Fibroblast of gingiva (primary cell): ENCODE data around the gene PIBF1.
"Not testable (repeated sequence)": the region's sequence is repeated elsewhere in the genome, so short reads cannot be mapped to it uniquely, and the experiment has no call there.

Experiments
- DNase-seq: peaks from one replicate; pipeline ENCODE4 v3.0.0-alpha.2; 2011; ENCODE audit warnings: low read depth

Gene PIBF1

DNA sequence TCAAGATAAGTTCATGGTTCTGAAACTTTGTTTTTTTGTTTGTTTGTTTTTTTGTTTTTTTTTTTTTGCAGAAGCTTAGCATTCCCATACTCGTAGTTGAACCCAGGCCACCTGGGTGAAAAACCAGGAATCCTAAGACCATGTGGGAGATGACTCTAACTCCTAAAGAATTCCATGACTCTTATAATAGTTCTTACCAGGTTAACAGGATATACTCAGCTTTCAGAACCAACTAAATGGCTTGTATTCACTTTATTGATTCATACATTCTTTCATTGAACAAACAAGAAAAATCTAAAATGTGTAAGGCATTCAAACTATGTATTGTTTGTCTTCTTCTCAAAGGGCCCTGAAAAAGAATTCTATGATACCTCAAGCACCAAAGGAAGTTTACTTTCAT lies 236.4 kb downstream of the PIBF1 start:
- DNase-seq: no peak

DNA sequence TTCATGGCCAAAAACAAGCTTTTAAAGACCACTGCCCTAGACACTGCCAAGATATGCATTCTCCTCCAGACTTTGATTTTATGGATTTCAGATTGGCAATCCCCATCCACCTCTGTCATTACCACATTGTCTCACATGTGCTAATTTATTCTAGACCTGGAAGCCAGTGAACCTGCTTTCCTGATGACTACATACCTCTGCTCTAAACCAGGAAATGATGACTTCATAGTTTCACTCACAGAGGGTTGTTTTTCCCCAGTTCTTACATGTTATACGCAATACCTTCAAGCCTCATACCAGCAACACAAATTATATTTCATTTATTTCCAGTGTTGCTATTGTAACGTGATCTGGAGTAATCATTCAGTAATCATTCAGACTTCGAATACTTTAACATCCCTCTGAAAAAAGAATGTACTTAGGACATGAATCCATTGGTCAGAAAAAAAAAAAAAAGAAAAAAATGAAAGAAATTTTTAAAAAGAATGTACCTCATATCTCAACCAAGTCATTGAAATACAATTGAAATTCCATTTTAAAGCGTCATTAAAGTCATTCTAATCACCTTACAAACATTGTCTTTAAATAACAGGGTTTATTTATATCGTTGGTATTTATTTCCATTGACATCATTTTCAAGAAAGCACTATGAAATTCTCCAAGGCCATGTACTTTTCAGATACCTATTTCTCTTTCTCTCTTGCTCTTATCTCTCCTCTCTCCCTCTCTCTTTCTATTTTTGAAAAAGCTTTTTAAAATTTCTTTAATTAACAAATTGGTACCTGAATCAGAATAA lies 243.5 kb downstream of the PIBF1 start:
- DNase-seq: no peak

DNA sequence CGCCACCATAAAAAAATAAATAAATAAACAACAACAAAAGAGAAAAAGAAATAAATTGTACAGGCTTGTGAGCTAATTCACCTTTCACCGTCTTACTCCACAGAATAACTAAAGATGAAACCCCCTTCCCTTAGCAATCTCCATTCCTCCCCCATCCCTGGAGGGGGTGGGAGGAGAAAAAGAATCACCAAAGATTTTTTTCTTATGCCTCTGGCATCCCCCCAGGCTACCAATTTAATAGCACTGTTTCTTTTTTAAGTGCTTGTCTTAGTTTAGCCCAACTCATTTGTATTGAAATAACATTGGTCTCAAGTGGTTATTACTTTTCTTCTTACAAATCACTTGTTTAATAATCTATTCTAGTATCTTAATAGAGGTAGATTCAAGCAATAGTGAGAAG lies 253.0 kb downstream of the PIBF1 start:
- DNase-seq: no peak

DNA sequence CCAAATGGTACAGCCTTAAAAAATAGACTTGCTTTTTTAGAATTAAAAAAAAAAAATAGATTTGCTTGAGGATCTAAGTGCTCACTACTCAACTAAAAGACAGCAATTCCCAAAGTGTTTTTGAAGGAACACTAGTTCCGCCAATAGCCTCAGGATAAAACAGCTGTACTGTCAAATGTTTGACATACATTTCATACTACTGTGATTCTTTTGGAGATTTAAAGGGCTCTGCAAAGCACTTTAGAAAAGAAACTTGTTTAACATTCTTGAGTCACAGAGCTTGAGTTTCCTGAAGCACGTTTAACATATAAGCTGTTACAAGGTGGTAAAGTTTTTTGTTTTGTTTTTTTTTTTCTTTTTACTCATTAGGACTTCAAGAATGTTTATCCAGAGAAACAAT lies 253.7 kb downstream of the PIBF1 start:
- DNase-seq: no peak

DNA sequence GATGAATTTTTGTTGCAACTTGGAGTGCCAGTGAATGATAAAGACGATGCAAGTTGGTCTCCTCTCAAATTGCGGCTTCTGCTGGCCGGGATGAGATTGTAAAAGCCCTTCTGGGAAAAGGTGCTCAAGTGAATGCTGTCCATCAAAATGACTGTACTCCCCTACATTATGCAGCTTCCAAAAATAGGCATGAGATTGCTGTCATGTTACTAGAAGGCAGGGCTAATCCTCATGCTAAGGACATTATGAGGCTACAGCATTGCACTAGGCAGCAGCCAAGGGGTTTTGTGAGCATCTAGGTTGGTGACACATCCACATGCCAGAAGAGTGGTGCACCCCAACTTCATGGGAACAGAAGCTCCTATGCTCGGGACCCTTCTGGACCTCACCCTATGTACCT lies 254.6 kb downstream of the PIBF1 start:
- DNase-seq: no peak

DNA sequence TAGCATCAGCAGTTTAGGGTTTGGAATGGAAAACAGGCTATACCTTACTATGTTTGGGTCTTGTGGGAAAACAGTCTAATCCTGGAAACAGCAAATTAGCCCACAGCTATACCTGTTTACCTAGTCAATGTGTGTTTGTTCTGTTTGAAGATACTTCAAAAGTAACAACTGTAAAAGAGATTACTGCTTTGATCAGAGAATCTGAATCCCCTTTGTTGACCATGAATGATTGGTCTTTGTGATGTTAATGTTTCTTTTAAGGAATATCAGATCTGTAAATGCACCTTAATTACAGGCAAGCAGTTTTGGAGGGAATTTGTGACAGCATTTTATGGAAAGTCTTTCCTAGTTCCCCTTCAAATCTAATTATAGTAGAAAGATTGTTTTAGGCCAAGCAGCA lies 256.1 kb downstream of the PIBF1 start:
- DNase-seq: no peak

DNA sequence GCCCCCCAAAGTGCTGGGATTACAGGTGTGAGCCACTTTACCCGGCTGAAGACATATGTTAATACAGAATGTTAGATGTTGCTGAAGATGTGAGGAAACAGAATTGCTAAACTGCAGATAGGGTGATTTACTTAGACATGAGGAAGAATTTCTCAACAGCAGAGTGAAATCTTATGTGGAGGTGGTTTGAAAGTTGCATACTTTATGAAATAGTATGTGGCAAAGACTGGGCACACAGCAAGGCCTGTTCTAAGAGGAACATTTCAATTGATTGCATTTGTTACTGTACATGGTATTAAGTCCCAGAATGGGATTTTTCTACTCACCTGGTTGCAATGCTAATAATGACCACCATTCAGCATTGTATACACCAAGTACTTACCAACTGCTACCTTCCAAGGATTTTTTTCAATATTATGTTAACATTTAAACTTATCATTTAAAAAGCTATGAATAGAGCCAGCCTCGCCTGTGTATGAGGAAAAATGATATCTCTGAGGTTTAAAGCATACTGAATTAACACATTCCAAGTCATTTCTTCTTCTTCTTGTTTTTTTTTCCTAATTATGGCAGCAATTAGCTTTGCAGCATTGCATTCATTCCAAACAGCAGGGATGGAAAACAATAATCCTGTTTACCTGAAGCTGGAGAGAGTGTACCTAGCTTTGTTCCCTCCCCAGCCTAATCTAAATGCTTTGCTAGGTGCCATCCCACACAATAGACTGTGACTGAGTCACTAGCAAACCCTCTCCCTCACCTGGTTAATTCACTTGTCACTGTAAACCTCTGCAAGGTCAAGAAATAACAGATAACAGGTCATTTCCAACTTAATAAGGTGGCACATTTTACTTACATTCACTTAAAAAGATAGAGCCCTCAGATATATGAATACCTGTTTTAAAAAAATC lies 257.5 kb downstream of the PIBF1 start:
- DNase-seq: peak; percentile 44

DNA sequence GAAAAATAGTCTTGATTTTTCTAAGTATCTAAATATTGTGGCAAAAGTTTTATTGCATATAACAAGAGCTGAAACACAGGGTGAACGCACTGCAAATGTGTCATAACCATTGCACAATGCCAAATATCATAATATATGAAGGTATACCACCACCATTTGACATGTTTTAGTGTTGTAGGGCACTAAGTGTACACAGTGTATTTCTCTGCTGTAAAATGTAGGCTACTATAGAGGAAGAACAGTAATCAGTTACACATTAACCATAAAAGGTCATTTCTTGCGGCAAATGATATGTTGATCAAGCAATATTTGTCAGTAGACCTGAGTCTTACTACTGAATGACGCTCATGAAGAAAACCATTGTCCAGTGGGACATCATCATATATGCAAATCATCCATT lies 258.6 kb downstream of the PIBF1 start:
- DNase-seq: no peak

DNA sequence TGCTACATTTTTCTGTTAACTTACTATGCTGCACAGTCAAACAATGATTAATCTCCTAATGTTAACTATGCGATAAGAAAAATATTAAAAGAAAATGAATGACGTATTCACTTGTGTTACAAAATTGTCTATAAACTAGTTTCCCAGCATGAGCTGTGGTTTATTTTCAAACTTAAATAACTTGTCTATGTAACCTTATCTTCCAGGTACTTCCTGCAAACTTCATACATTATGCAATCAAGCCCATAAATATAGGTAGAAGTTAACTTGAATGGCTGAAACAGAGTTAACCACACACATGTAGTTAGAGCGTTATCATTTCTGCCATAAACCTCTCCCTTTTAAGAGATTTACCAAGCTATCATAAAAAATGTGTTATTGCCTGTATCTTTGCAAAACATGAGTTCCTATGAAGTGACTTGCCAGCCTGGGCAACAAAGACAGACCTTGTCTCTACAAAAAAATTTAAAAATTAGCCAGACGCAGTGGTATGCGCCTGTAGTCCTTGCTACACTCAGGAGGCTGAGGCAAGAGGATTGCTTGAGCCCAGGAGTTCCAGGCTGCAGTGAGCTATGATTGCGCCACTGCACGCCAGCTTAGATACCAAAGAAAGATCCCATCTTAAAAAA lies 259.1 kb downstream of the PIBF1 start:
- DNase-seq: no peak

DNA sequence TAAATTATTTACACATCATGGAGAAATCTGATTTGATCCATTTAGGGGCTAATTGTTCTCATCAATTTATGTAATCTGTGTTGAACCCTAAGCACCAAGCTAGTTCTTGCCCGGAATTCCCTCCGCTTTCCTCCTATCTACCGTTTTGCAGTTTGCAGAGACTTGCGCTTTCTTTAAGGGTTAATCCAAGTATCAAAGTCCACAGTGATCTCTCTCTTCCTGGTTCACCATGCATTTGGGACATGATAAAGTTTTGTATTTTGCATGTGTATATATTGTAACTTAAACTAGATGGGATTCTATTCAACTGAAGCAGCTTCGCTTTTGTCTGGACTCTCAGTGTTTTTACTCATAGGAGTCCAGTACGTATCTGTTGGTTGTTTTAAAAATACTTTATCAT lies 263.1 kb downstream of the PIBF1 start:
- no peak for DNase-seq

DNA sequence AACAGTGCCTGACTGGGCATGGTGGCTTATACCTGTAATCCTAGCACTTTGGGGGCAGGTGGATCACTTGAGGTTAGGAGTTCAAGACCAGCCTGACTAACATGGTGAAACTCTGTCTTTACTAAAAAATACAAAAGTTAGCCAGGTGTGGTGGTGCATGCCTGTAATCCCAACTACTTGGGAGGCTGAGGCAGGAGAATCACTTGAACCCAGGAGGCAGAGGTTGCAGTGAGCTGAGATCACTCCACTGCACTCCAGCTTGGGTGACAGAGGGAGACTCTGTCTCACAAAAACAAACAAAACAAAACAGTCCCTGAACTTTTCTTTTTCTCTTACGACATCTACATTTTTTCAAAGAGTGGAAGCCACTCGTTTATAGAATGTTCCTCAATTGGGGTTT lies 266.7 kb downstream of the PIBF1 start:
- DNase-seq: not testable (repeated sequence)

DNA sequence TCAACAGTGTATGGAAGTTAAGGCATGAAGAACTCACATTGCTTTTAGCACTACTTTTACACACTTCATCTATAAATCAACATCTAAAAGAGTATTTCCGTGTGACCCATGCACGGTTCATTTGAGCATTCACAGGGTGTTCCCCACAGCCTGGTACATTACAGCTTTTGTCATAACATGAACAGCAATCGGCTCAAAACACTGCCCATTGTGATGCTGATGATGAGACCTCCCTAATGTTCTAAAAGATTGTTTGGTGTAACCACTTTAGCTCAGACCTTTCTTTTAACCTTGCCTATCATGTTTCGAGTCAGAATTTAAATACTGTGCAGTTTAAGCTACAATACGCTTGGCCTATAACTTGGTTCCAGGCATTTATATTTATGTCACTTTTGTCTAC lies 272.8 kb downstream of the PIBF1 start:
- DNase-seq: no peak

DNA sequence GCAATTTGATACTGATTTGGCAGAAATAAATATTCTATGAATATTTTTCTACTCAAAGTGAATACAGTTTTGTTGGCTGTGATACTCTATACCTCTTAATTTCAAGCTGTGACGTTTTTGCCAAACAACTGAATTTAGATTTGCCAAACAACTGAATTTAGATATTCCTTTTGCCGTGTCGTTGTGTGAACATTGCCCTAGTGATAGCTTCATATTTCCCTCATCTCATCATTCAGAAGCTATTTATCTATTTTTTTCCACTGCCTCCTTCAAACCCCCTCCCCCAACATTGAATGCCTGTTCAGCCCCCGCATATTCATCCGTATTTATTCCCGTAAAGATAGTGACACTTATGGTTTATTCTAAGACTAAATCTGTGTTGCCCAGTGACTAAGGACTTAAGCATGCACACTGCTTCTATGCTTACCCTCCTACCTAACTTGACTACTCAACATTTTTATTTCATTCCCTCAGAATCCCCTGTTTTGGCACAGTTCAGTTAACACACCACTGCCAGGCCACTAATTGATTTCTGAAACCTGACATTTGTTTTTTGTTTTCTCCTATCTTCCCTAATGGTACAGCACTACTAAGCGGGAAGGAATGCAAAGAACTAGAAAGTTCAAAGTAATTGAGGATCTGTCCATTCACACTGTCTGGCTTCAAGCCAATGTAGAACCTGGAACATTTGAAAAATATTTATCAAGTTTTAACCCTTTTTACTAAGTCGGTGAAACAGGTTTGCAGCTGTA lies 274.1 kb downstream of the PIBF1 start:
- DNase-seq: peak; percentile 34

DNA sequence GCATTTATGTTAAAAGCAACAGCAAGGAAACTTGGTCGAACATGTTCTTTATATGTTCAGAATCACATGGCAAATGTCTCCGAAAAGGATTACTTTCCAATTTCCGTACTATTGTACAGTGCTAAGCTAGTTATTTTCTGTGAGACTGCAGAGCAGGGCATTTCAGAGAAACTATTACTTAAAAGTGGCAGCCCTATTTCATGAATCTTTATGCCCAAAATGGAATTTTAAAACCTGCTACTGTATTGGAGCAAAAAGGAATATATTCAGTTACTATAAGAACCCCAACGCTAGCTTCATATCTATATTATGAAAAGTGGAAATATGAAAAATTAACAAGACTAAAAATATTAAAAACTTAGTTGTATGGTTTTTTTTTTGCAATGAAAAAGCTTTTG lies 274.6 kb downstream of the PIBF1 start:
- no peak for DNase-seq

DNA sequence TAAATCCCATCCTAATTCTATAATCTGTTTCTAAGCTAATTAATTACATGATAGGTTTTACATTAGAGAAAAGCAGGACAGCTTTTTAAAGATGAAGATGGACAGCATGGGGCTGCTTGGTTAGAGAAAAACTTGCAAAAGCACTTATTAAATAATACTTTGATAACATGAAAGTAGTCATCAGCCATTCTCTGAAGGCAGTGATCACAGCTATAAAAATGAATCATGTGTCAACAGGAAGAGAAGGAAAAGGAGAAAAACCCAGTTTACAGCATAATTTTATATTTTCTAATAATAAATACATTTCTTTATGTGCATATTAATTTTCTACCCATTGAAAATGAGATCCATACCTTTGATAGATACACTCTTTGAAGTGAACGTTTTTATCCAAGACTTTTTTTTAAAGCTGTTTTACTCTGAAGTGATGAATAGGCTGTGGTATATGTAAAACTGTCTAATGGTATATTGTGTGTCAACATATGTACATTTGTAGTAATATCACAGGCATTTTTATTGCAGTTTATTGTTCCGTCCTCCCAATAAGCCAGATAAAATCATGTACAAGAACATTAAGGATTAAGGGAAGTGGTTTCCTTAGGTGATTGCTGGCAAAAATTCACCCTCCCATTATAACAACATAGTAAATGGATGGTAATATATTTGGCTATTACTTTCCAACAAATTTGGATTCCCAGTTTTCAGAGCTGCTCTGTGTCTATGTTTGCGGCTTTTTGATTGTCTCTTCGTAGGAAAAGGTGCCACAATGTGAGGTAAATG lies 275.5 kb downstream of the PIBF1 start:
- DNase-seq: no peak

DNA sequence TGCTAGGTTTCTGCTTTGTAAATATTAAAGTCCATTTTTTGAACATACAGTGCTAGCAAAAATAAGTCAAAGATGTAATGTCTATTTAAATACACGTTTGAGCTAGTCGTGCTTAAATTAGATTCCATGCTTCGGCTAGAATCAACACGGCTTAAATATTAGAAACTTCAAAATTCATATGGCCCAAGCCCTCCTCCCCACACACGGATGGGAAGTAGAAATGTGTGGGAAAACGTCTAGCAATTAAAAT lies 276.1 kb downstream of the PIBF1 start:
- DNase-seq: no peak

DNA sequence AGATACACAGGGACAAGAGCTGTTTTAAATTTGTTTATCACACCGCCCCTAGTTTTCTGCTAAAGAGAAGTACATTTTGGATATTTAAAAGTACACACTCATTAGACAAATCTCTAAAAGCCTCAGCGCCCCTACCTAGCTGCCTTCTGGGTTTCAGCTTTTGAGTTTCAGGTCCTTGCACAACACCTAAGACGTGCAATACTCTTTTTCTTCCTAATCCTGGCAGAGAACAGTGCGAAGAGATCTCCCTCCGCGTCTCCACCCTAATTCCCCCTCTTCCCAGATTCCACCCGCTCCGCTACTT lies 276.5 kb downstream of the PIBF1 start:
- DNase-seq: no peak

DNA sequence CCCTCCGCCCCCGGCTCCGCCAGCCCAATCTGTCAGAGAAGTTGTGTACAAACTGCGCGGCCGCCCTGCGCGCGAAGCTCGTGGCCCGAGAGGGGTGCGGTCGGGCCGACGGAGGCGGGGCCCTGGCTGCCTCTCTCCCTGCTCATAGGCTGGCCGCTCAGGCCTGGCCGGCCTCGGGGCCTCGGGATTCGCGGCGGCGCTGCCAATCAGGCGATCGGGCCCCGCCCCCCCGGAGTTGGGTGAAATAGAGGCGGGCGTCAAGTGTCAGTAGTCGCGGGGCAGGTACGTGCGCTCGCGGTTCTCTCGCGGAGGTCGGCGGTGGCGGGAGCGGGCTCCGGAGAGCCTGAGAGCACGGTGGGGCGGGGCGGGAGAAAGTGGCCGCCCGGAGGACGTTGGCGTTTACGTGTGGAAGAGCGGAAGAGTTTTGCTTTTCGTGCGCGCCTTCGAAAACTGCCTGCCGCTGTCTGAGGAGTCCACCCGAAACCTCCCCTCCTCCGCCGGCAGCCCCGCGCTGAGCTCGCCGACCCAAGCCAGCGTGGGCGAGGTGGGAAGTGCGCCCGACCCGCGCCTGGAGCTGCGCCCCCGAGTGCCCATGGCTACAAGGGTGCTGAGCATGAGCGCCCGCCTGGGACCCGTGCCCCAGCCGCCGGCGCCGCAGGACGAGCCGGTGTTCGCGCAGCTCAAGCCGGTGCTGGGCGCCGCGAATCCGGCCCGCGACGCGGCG lies 277.0 kb downstream of the PIBF1 start, which contains the start of gene KLF5:
KLF5 (plus strand) TSS at position 270 of the 724 bp plus-strand sequence; CDS start at position 593, 323 bp downstream.
- DNase-seq: peak; percentile 90

DNA sequence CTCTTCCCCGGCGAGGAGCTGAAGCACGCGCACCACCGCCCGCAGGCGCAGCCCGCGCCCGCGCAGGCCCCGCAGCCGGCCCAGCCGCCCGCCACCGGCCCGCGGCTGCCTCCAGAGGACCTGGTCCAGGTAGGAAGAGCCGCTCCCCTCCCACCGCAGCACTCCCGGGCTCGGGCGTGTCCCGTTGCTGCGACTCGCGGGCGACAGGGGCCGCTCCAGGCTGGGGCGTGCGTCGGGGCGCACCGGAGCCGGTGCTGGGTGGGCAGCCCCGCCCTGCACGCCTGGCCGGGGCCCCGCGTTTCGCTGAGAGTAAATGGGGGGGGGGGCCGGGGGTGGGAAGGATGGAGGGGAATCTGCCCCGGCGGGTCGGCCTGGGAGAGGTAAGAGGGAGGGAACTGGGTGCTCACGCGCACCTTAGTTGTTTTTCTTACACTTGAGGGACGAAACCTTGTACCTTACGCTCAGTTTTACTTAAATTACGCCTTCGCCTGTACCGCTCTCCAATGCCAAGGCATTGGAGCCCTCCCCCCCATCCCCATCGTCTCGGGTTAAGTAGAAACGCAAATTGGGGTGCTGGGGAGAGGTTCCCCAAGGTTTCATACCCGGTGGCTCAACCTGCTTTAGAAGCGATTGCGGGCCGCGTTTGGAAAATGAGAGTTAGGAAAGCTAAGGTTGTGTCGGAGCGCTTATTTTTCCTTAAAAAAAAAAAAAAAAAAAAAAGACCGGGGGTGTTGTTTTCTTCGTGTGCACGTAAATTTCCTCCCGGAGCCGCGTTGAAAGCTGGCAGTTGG lies 277.7 kb downstream of the PIBF1 start:
- DNase-seq: peak; percentile 10
